IPS-18c (cell line): ENCODE measurements around the gene APOBEC3A.
A peak's percentile ranks its signal among the peaks of the same experiment; 100 is the strongest.

Source experiments
- H3K4me3 ChIP-seq: 2 replicates; pipeline ENCODE4 v1.7.0; 2013; ENCODE audit warnings: low read depth, mild to moderate bottlenecking, low read length, moderate library complexity; ENCODE audit not compliant: insufficient read depth
- H3K9me3 ChIP-seq: one replicate; pipeline ENCODE4 v1.6.1; 2013; ENCODE audit warnings: mild to moderate bottlenecking, low read length, moderate library complexity; ENCODE audit not compliant: control insufficient read depth, insufficient read depth

Gene APOBEC3A

DNA sequence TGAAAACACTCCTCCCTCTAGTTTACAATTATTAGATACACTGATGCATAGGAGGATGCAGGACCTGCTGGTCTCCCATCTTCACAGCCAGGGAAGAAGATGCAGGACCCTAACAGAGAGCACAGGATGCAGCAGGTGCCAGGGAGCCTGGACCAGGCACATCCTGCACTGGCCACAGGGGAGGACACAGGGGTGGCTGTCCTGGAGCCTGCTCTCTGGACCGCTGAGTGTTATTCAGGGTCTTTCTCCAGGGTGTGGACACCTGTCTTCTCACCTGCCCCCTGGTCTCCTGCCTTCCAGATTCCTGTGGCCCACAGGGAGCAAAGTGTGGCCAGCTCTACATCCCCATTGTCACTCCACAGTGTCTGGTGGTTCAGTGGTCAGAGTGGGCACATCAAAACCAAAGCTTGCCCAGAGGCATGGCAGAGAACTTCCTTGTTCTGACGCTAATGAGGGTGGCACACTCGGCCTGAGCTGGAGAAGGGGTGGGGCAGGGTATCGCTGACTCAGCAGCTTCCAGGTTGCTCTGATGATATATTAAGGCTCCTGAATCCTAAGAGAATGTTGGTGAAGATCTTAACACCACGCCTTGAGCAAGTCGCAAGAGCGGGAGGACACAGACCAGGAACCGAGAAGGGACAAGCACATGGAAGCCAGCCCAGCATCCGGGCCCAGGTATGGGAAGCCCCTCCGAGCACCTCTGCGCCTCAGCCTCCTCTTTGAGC, at the start of gene APOBEC3A:
Gene APOBEC3A (plus strand): TSS at position 564 of the 725 bp plus-strand sequence. CDS start 83 bp downstream, at position 647.
- Histone ChIP-seq H3K4me3 (no peak within 1 kb of the TSS), H3K9me3 (no peaks in the 10 kb centered on the region)

DNA sequence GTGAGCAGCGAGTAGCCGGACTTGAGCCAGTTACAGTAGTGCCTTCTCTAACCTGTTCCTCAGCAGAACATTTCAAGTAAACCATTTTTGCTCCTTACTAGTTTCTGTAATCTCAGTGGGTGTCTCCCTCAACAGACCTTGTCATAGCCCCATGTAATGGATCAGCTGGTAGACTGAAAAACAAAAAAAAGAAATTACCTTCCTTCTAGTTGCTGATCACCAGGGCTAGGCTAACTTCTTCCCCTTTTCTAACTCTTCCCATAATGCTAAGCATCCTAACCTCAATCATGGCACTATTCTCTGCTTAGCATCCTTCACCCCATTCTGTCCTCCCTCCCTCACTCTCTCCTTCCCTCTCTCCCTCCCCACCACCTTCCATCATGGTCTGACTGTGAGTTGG, 49.6 kb upstream of the APOBEC3A start:
- H3K4me3 ChIP-seq = no peak overlapping the region
- H3K9me3 ChIP-seq = peaks cover 5% of the 10 kb centered on the region

- Histone ChIP-seq H3K4me3 (no peak overlapping the region), H3K9me3 (peaks cover 3% of the 10 kb centered on the region)
Measured at GRCh38 chr22:38911434-38911833, 46.0 kb upstream of the APOBEC3A start.

DNA sequence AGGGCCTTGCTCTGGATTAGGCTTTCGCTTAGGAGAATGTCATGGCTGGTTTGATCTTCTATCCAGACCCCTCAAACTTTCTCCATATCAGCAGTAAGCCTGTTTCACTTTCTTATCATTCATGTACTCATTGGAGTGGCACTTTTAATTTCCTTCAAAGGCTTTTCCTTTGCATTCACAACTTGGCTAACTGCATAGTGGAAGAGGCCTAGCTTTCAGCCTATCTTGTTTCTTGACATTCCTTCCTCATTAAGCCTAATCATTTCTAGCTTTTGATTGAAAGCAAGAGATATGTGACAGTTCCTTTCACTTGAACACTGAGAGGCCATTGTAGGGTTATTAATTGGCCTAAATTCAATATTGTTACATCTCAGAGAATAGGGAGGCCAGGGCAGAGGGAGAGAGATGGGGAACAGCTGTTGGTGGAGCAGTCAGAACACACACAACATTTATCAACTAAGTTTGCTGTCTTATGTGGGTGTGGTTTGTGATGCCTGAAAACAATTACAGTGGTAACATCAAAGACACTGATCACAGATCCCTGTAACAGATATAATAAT, 37.7 kb upstream of the APOBEC3A start:
- peaks cover 3% of the 10 kb centered on the region for H3K9me3 ChIP-seq

GRCh38 chr22:38921120-38921519, 36.3 kb upstream of the APOBEC3A start:
- no peaks in the 10 kb centered on the region for H3K9me3 ChIP-seq
- H3K4me3 ChIP-seq = no peak overlapping the region

More for the DNA sequence above, 37.7 kb upstream of the APOBEC3A start:
- H3K4me3 ChIP-seq = no peak overlapping the region

GRCh38 chr22:38921806-38922205, 35.6 kb upstream of the APOBEC3A start:
- no peaks in the 10 kb centered on the region for H3K9me3 ChIP-seq
- no peak overlapping the region for H3K4me3 ChIP-seq

DNA sequence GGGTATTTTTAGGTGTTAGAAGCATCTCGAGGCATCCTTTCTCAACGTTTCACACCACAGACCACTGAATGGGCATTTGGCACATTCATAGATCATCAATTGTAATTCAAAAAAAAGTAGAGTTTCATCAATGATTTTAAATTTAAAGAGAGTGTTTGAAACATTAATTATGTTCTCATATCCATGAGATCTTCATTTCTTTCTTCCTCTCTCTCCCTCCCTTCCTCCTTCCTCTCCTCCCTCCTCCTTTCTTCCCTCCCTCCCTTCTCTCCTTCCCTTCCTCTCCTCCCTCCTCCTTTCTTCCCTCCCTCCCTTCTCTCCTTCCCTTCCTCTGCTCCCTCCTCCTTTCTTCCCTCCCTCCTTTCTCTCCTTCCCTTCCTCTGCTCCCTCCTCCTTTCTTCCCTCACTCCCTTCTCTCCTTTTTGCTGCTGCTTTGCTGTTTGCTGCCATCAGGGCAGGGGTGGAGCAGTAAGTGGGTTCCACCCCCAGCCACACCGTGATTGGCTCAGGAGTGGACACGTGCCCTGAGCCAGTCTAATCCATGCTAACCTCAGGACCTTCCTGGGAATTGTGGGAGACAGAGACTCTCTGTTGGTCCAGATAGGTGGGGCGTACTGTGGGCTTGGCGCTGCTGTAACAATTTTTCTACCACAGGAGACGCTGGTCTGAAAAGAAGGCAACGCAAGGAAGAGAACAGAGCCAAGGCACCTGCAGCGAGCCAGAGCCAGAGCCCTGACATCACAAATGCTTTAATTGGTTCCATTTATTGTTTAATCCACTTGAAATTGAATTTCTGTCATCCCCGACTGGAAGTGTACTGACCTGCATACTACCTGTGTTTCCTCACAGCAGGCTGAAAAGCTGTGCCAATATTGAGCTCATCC, 33.7 kb upstream of the APOBEC3A start:
- Histone ChIP-seq H3K4me3 (no peak overlapping the region), H3K9me3 (no peaks in the 10 kb centered on the region)

DNA sequence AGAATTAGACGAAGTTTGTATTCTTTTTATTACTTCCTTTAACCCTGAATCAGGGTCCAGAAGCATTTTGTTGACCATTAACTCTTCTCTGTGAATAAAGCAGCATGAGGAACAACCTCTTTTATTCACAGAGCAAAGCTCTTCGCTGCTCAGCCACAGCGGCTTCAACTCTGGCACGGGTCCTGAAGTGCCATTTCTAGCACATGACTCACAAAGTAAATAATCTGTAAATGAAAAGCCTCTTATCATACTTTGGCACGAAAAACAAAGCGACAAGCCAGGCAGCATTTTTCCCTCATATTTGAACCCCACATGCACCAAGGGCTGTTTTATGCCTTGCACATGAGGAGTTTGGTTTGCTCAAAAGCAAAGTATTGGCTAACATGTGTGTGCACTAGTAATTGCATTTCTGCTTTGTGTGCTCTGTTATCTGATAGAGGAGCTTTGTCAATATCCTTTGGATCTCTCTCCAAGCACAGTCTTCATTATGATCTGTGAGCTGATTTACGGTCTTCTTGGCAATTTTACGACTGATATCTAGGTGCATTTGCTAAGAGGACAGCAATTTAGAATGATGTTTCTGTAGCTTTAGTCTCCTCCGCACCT, 33.0 kb upstream of the APOBEC3A start:
- Histone ChIP-seq H3K9me3 (no peaks in the 10 kb centered on the region), H3K4me3 (no peak overlapping the region)

GRCh38 chr22:38925571-38926041, 31.8 kb upstream of the APOBEC3A start:
- H3K4me3 ChIP-seq = no peak overlapping the region
- H3K9me3 ChIP-seq = no peaks in the 10 kb centered on the region

DNA sequence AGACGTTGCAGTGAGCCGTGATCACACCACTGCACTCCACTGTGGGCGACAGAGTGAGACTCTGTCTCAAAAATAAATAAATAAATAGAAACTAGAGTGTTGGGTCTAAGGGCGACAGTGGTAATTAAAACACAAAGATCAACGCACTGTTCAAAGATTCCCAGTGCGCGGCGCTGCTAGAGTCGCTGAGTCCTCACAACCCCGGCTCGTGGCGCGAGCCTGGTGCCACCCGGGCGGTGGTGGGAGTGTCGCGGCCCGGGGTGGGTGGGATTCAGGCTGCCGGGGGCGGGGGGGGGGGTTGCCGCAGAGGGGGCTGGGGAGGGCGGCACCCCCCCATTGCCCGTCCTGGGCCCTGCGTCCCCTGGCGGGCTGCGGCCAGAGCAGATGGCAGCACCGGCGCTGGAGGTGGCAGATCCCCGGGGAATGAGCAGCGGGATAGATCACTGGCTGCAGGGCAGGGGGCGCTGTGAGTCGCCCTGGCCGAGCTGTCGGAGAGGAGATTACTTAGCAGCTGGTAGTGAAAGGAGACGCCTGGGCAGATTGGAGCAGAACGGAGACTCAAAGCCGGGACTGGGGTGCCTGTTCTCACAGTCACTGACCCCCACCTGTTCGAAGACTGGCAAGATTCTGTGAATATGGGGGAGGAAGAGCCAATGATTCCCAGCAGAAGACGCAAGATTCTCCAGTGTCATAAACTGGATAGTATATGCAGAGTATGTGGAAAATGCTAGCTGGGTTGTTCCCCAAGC, 30.2 kb upstream of the APOBEC3A start:
- H3K4me3 ChIP-seq = peak overlapping the region; percentile 40
- no peaks in the 10 kb centered on the region for H3K9me3 ChIP-seq

DNA sequence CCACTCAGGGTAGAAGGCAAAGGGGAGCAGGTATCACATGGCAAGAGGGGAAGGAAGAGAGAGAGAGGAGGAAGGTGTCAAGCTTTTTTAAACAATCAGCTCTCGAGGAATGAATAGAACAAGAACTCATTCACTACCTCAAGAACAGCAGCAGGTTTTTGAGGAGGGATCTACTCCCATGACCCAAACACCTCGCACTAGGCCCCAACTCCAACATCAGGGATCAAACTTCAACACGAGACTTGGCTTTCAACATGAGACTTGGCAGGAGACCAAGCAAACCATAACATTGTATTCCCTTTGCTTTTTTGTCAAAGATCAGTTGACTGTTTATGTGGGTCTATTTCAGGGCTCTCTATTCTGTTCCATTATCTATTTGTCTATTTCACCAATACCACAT, 26.9 kb upstream of the APOBEC3A start:
- Histone ChIP-seq H3K9me3 (no peaks in the 10 kb centered on the region), H3K4me3 (no peak overlapping the region)

DNA sequence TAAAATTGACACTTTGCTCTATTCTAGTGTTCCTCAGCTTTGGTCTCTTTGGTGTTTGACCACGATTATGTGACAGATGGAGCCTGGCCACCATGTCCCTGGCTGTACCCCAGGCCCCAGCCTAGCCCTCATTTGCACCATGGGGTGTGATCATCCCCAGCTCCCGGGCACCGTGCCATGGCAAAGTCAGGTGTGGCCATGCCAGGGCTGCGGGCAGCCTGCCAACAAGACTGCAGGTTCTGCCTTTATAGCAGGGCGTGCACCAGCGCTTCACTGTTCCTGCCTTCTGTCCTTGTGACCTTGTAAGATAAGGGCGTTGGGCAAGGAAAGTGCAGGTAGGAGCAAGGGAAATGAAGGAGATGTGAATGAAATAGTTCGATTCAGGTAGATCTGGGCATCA, 22.4 kb upstream of the APOBEC3A start:
- Histone ChIP-seq H3K9me3 (peaks cover 6% of the 10 kb centered on the region), H3K4me3 (no peak overlapping the region)

DNA sequence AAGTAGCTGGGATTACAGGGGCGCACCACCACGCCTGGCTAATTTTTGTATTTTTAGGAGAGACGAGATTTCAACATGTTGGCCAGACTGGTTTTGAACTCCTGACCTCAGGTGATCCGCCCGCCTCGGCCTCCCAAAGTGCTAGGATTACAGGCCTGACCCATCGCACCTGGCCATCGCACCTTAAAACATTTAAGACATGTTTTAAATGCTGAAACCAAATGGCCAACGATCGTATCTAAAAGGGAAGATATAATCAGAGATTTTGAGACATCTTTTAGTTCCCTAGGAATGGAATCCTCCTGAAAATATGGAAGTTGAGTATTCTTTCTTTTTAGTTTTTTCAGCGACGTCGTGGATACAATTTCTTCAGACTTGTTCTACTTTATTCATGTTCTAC, 21.8 kb upstream of the APOBEC3A start:
- Histone ChIP-seq H3K4me3 (no peak overlapping the region), H3K9me3 (peaks cover 6% of the 10 kb centered on the region)

DNA sequence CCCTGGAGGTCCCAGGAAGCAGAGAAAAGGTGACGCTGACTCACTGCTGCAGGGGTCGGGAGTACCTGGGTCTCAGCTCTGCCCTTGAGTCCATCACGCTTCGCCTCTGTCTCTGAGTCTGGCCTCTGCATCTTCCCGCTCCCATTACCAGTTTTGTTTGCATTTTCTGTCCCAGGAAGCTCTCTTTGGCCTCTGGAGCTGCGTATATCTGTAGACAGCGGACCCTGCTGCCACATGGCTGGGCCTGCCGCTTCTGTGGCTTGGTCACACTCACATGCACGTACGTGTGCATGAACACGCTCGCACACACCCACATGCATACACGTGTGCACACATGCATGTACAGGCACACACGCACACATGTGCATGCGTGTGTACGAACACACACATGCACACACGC, 20.8 kb upstream of the APOBEC3A start:
- peaks cover 6% of the 10 kb centered on the region for H3K9me3 ChIP-seq
- H3K4me3 ChIP-seq = no peak overlapping the region

DNA sequence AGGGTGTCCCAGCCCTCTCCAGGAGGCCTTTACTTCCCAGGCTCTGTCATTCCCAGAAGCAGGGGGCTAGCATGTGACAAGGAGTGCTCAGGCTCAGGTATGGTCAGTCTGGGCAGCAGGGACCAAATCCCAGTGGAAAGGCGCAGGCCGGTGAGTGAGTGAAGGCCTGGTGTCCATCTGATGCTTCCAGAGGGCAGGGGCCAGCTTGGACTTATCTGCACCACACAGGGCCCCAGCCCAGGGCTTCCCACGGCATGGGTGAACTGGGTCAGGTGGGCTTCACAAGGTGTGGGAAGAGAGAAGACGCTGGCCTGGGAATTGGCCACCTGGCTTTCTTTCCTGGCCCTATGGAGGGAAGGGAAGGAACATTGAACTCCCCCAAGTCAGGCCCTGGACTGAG, 20.4 kb upstream of the APOBEC3A start:
- H3K4me3 ChIP-seq = no peak overlapping the region
- H3K9me3 ChIP-seq = peaks cover 6% of the 10 kb centered on the region

DNA sequence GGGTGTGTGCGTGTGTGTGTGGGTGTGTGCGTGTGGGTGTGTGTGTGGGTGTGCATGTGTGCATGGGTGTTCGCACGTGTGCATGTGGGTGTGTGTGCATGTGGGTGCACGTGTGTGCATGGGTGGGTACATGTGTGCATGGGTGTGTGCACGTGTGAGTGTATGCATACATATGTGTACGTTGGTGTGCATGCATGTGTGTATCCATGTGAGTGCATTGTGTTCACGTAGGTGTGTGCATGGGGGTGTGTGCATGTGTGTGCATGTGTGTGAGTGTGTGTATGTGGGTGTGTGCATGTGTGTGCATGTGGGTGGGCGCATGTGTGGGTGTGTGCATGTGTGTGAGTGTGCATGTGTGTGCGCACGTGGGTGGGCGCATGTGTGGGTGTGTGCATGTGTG, 19.9 kb upstream of the APOBEC3A start:
- peaks cover 6% of the 10 kb centered on the region for H3K9me3 ChIP-seq
- no peak overlapping the region; the same call in 1 of the 2 replicates for H3K4me3 ChIP-seq

DNA sequence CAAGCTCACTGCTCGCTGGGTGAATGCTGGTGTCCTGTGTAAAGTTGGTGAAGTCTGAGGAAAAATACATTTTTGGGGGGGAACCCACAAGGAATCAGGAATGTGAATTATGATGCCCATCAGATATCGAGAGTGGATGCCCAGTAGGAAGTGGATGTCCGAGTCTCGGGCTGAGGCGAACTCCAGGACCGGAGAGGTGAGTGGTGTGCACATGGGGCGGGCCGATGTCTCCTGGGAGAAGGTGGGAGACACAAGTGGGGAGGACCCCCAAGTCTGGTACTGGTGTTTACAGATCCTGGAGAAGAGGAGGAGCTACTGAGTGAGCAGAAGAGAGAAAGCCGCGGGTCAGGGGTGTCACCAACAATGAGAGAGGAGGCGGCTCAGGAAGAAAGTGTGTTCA, 19.2 kb upstream of the APOBEC3A start:
- no peak overlapping the region for H3K4me3 ChIP-seq

More for the DNA sequence above, 19.2 kb upstream of the APOBEC3A start:
- peaks cover 6% of the 10 kb centered on the region for H3K9me3 ChIP-seq
